Sigmoid colon (tissue), 4 donors: ENCODE measurements around the gene CFAP53.

Source experiments
- EP300 ChIP-seq, 4 donors: sonication (generic); formaldehyde crosslinking; IDR thresholded peaks; one replicate each; pipeline ENCODE4 v1.6.1; 2017; ENCODE audit warnings: antibody characterized with exemption in 4 of 4
- POLR2A ChIP-seq, 2 donors: fragments of 450-650 bp; IDR thresholded peaks; one replicate each; pipeline ENCODE4 v1.6.1; 2016; ENCODE audit warnings: antibody characterized with exemption in 2 of 2, mild to moderate bottlenecking in 2 of 2, moderate library complexity in 2 of 2
- POLR2AphosphoS5 ChIP-seq, 4 donors: sonication (generic); formaldehyde crosslinking; IDR thresholded peaks; one replicate each; pipeline ENCODE4 v1.6.1; 2017; ENCODE audit warnings: antibody characterized with exemption in 4 of 4
- TF ChIP-seq, protein P1 (sequence below), 4 experiments: fragments of 450-650 bp in 3 of 4; fragments of 200-600 bp in 1 of 4; IDR thresholded peaks; one replicate each; pipeline ENCODE4 v1.5.1; 2016 to 2019; ENCODE audit warnings: antibody characterized with exemption in 4 of 4, mild to moderate bottlenecking in 3 of 4, moderate library complexity in 2 of 4

DNA sequence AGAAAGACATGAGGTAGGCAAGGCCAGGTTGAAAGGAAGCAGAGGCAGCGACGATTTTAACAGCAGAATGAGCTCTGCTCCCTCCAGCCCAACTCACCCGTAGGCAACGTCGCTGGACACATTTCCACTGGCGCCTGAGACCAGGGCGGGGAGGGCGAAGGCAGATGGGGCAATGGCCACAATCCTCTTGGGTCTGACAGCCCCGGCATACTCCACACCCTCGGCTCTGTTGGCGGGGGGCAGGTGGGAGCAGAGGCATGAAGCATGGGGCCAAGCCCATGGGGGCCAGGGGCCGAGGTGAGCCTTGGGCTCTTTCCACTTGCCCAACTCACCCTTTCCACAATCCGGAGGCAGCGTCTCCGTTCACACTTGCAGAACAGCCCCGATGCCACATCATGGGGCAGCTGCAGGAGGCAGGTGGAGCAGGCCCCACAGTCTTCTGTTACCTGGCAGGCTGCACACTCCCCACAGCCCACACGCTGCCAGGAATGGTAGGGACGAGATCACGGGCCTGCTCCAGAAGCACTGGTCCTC, 9.3 kb upstream of the CFAP53 start:
- TF ChIP-seq, protein P1, sequence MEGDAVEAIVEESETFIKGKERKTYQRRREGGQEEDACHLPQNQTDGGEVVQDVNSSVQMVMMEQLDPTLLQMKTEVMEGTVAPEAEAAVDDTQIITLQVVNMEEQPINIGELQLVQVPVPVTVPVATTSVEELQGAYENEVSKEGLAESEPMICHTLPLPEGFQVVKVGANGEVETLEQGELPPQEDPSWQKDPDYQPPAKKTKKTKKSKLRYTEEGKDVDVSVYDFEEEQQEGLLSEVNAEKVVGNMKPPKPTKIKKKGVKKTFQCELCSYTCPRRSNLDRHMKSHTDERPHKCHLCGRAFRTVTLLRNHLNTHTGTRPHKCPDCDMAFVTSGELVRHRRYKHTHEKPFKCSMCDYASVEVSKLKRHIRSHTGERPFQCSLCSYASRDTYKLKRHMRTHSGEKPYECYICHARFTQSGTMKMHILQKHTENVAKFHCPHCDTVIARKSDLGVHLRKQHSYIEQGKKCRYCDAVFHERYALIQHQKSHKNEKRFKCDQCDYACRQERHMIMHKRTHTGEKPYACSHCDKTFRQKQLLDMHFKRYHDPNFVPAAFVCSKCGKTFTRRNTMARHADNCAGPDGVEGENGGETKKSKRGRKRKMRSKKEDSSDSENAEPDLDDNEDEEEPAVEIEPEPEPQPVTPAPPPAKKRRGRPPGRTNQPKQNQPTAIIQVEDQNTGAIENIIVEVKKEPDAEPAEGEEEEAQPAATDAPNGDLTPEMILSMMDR (IDR thresholded peaks at IDR 0.05) = no peak
- no peak for TF ChIP-seq POLR2AphosphoS5 (IDR thresholded peaks at IDR 0.05)
- no peak for TF ChIP-seq EP300 (IDR thresholded peaks at IDR 0.05)
- TF ChIP-seq POLR2A (IDR thresholded peaks at IDR 0.05) = no peak
